ENCODE results near the gene NUMB.

- no peak for TF ChIP-seq CTCF (IDR thresholded peaks at IDR 0.05)
- no peak for TF ChIP-seq POLR2A (IDR thresholded peaks at IDR 0.05)
Measured at GRCh38 chr14:73333031-73333430, 125.3 kb downstream of the NUMB start.
